Karpas-422 (cell line): Measurements from ENCODE around the gene AGL. TPM values are rescaled to one million over a fixed set of nuclear protein-coding genes. Genes with fewer than 3 reads are reported as not detected.
"Not testable (repeated sequence)": the region's sequence is repeated elsewhere in the genome, so short reads cannot be mapped to it uniquely, and the experiment has no call there.

Experiments
- DNase-seq: peaks from one replicate; pipeline ENCODE4 v3.0.0-alpha.2; 2015
- H2AFZ ChIP-seq: fragments of 200-600 bp; sonication (generic); 2 replicates; pipeline ENCODE4 v1.6.1; 2014; ENCODE audit warnings: antibody characterized with exemption, low read length, mixed read lengths
- H3K27ac ChIP-seq: fragments of 200-600 bp; sonication (generic); 2 replicates; pipeline ENCODE4 v1.5.1; 2014; ENCODE audit warnings: mild to moderate bottlenecking, low read length, moderate library complexity
- H3K27me3 ChIP-seq: fragments of 200-600 bp; sonication (generic); 2 replicates; pipeline ENCODE4 v1.6.1; 2014; ENCODE audit warnings: low read length, mixed read lengths
- H3K36me3 ChIP-seq: fragments of 200-600 bp; sonication (generic); 2 replicates; pipeline ENCODE4 v1.6.1; 2014; ENCODE audit warnings: low read length, mixed read lengths; ENCODE audit not compliant: insufficient read depth
- H3K4me1 ChIP-seq: fragments of 200-600 bp; sonication (generic); 2 replicates; pipeline ENCODE4 v1.6.1; 2014; ENCODE audit warnings: mild to moderate bottlenecking, low read length, mixed read lengths
- H3K4me2 ChIP-seq: fragments of 200-600 bp; sonication (generic); 2 replicates; pipeline ENCODE4 v1.6.1; 2014; ENCODE audit warnings: low read length, low read depth, mild to moderate bottlenecking; ENCODE audit not compliant: poor library complexity, severe bottlenecking
- H3K4me3 ChIP-seq: fragments of 200-600 bp; sonication (generic); 2 replicates; pipeline ENCODE4 v1.5.1; 2014; ENCODE audit warnings: mild to moderate bottlenecking, antibody characterized with exemption, low read length, mixed read lengths
- H3K79me2 ChIP-seq: fragments of 200-600 bp; sonication (generic); 2 replicates; pipeline ENCODE4 v1.6.1; 2014; ENCODE audit warnings: mild to moderate bottlenecking, low read length, mixed read lengths
- H3K9ac ChIP-seq: fragments of 200-600 bp; sonication (generic); 2 replicates; pipeline ENCODE4 v1.6.0; 2014; ENCODE audit warnings: low read length
- H3K9me2 ChIP-seq: fragments of 200-600 bp; sonication (generic), shearing (Covaris generic); replicated peaks from 2 replicates; pipeline ENCODE4 v1.6.0; 2014; ENCODE audit warnings: mild to moderate bottlenecking, low read length, moderate library complexity; ENCODE audit not compliant: insufficient read depth
- H3K9me3 ChIP-seq: fragments of 300-700, 200-600 bp; sonication (generic); 2 replicates; pipeline ENCODE4 v1.6.1; 2014; ENCODE audit warnings: low read length, mixed read lengths
- H4K20me1 ChIP-seq: fragments of 200-600 bp; sonication (generic); 2 replicates; pipeline ENCODE4 v1.6.1; 2014; ENCODE audit warnings: mild to moderate bottlenecking, antibody characterized with exemption, low read length, low read depth; ENCODE audit not compliant: insufficient read depth
- total RNA-seq: library from RNA; depleted of rRNA; stranded (reverse); fragments of >200 nt; shearing (Covaris generic); gene quantifications from 2 replicates; pipeline ENCODE4 v1.2.3, GENCODE V29; 2014; ENCODE audit warnings: low replicate concordance

AGL gene
- total RNA-seq, 1 experiment from 2014 or later: 49.5 TPM

- Histone ChIP-seq H3K27ac (no peak overlapping the region), H3K4me1 (no peaks in the 10 kb centered on the region), H2AFZ (no peak overlapping the region), H3K9me2 (no peaks in the 10 kb centered on the region), H3K4me2 (no peak overlapping the region), H3K4me3 (no peak overlapping the region), H3K36me3 (peaks cover 75% of the 10 kb centered on the region), H3K9ac (no peak overlapping the region), H4K20me1 (no peaks in the 10 kb centered on the region), H3K79me2 (no peaks in the 10 kb centered on the region), H3K27me3 (no peaks in the 10 kb centered on the region), H3K9me3 (no peaks in the 10 kb centered on the region)
- no peak for DNase-seq
Measured at GRCh38 chr1:99886179-99886578, 36.0 kb downstream of the AGL start.

GRCh38 chr1:99886841-99887240 lies 36.7 kb downstream of the AGL start:
- no peak overlapping the region for H2AFZ ChIP-seq
- H3K9ac ChIP-seq: no peak overlapping the region
- H3K36me3 ChIP-seq: peaks cover 71% of the 10 kb centered on the region
- DNase-seq: no peak
- H3K4me3 ChIP-seq: no peak overlapping the region
- no peaks in the 10 kb centered on the region for H3K4me1 ChIP-seq
- H3K79me2 ChIP-seq: no peaks in the 10 kb centered on the region
- H3K4me2 ChIP-seq: no peak overlapping the region
- no peak overlapping the region for H3K27ac ChIP-seq
- no peaks in the 10 kb centered on the region for H4K20me1 ChIP-seq
- no peaks in the 10 kb centered on the region for H3K9me2 ChIP-seq
- H3K27me3 ChIP-seq: no peaks in the 10 kb centered on the region
- H3K9me3 ChIP-seq: no peaks in the 10 kb centered on the region

- H3K9me2 ChIP-seq: no peaks in the 10 kb centered on the region
Measured at GRCh38 chr1:99887890-99888289, 37.7 kb downstream of the AGL start.

GRCh38 chr1:99891997-99892396 lies 41.8 kb downstream of the AGL start:
- no peak overlapping the region for H3K4me2 ChIP-seq
- no peak overlapping the region for H2AFZ ChIP-seq
- H3K9me3 ChIP-seq: no peaks in the 10 kb centered on the region
- no peaks in the 10 kb centered on the region for H4K20me1 ChIP-seq
- no peaks in the 10 kb centered on the region for H3K27me3 ChIP-seq
- peaks cover 59% of the 10 kb centered on the region; the same call in 1 of the 2 replicates for H3K36me3 ChIP-seq
- no peak overlapping the region for H3K9ac ChIP-seq
- H3K79me2 ChIP-seq: no peaks in the 10 kb centered on the region
- H3K4me1 ChIP-seq: no peaks in the 10 kb centered on the region
- no peak overlapping the region for H3K27ac ChIP-seq
- H3K4me3 ChIP-seq: no peak overlapping the region
- H3K9me2 ChIP-seq: no peaks in the 10 kb centered on the region
- no peak for DNase-seq

More at GRCh38 chr1:99887890-99888289, 37.7 kb downstream of the AGL start:
- Histone ChIP-seq H4K20me1 (no peaks in the 10 kb centered on the region), H2AFZ (no peak overlapping the region), H3K4me2 (no peak overlapping the region), H3K27me3 (no peaks in the 10 kb centered on the region), H3K79me2 (no peaks in the 10 kb centered on the region), H3K27ac (no peak overlapping the region), H3K4me1 (no peaks in the 10 kb centered on the region), H3K9me3 (no peaks in the 10 kb centered on the region), H3K4me3 (no peak overlapping the region), H3K9ac (no peak overlapping the region), H3K36me3 (peaks cover 72% of the 10 kb centered on the region)
- DNase-seq: no peak

- H3K27ac ChIP-seq, H3K27me3 ChIP-seq, H2AFZ ChIP-seq, H3K9ac ChIP-seq, H4K20me1 ChIP-seq, H3K9me2 ChIP-seq, DNase-seq, H3K4me3 ChIP-seq, H3K4me2 ChIP-seq, H3K4me1 ChIP-seq, H3K9me3 ChIP-seq: not testable (repeated sequence)
- Histone ChIP-seq H3K79me2 (peaks cover 28% of the 10 kb centered on the region), H3K36me3 (peaks cover 67% of the 10 kb centered on the region)
Measured at GRCh38 chr1:99903278-99903677, 53.1 kb downstream of the AGL start.

GRCh38 chr1:99906535-99906934 lies 56.4 kb downstream of the AGL start:
- no peak overlapping the region for H3K4me2 ChIP-seq
- H3K9me3 ChIP-seq: peaks cover 6% of the 10 kb centered on the region
- H4K20me1 ChIP-seq: no peaks in the 10 kb centered on the region
- no peaks in the 10 kb centered on the region for H3K9me2 ChIP-seq
- H3K9ac ChIP-seq: no peak overlapping the region
- H3K4me1 ChIP-seq: no peaks in the 10 kb centered on the region
- H3K27me3 ChIP-seq: no peaks in the 10 kb centered on the region
- no peak overlapping the region for H3K27ac ChIP-seq
- peaks cover 62% of the 10 kb centered on the region for H3K36me3 ChIP-seq
- H3K79me2 ChIP-seq: peaks cover 38% of the 10 kb centered on the region
- H2AFZ ChIP-seq: no peak overlapping the region
- H3K4me3 ChIP-seq: no peak overlapping the region
- DNase-seq: no peak

GRCh38 chr1:99917214-99917613 lies 67.1 kb downstream of the AGL start:
- DNase-seq: no peak
- no peaks in the 10 kb centered on the region for H4K20me1 ChIP-seq
- H3K9me2 ChIP-seq: no peaks in the 10 kb centered on the region
- no peak overlapping the region for H3K4me2 ChIP-seq
- no peaks in the 10 kb centered on the region for H3K9me3 ChIP-seq
- no peak overlapping the region for H2AFZ ChIP-seq
- no peaks in the 10 kb centered on the region for H3K4me1 ChIP-seq
- H3K9ac ChIP-seq: no peak overlapping the region
- no peak overlapping the region for H3K4me3 ChIP-seq
- no peak overlapping the region for H3K27ac ChIP-seq
- H3K79me2 ChIP-seq: no peaks in the 10 kb centered on the region
- peaks cover 56% of the 10 kb centered on the region; the same call in 1 of the 2 replicates for H3K36me3 ChIP-seq
- H3K27me3 ChIP-seq: no peaks in the 10 kb centered on the region

GRCh38 chr1:99919220-99919619 lies 69.1 kb downstream of the AGL start:
- Histone ChIP-seq H3K27me3 (no peaks in the 10 kb centered on the region), H3K4me3 (no peak overlapping the region), H3K9ac (no peak overlapping the region), H3K9me2 (no peaks in the 10 kb centered on the region), H3K36me3 (peaks cover 53% of the 10 kb centered on the region; the same call in 1 of the 2 replicates), H3K4me1 (no peaks in the 10 kb centered on the region), H3K27ac (no peak overlapping the region), H2AFZ (no peak overlapping the region), H4K20me1 (no peaks in the 10 kb centered on the region), H3K79me2 (no peaks in the 10 kb centered on the region), H3K9me3 (no peaks in the 10 kb centered on the region), H3K4me2 (no peak overlapping the region)
- no peak for DNase-seq

GRCh38 chr1:99934801-99935200 lies 84.6 kb downstream of the AGL start:
- Histone ChIP-seq H3K4me2 (no peak overlapping the region), H3K27ac (no peak overlapping the region), H3K36me3 (no peaks in the 10 kb centered on the region), H4K20me1 (no peaks in the 10 kb centered on the region), H3K9ac (no peak overlapping the region), H3K4me3 (no peak overlapping the region), H3K79me2 (no peaks in the 10 kb centered on the region), H3K9me2 (no peaks in the 10 kb centered on the region), H3K27me3 (no peaks in the 10 kb centered on the region), H3K9me3 (no peaks in the 10 kb centered on the region), H2AFZ (no peak overlapping the region), H3K4me1 (no peaks in the 10 kb centered on the region)
- DNase-seq: no peak
